Prostate gland (tissue), 2 donors: ENCODE measurements around the gene CAPN3. TPM values are rescaled to one million over a fixed set of nuclear protein-coding genes. Genes with fewer than 3 reads are reported as not detected.
"Not testable (repeated sequence)": the region's sequence is repeated elsewhere in the genome, so short reads cannot be mapped to it uniquely, and the experiment has no call there.

Experiments
- DNase-seq: peaks from one replicate; pipeline ENCODE4 v3.0.0-alpha.2; 2019; ENCODE audit warnings: low spot score
- H3K27ac ChIP-seq, 2 donors: fragments of 200-600 bp; sonication (generic); 2 replicates each; pipeline ENCODE4 v1.5.1; 2017 to 2019
- H3K27me3 ChIP-seq: fragments of 200-600 bp; sonication (generic); replicated peaks from 2 replicates; pipeline ENCODE4 v1.5.1; 2019; ENCODE audit not compliant: insufficient read depth
- H3K36me3 ChIP-seq, 2 donors: fragments of 200-600 bp; sonication (generic); 1 replicate in 1 of 2; 2 replicates in 1 of 2; pipeline versions ENCODE4 v1.5.1 to v1.8.1; 2017 to 2019
- H3K4me1 ChIP-seq: fragments of 200-600 bp; sonication (generic); replicated peaks from 2 replicates; pipeline ENCODE4 v1.5.1; 2019
- H3K4me3 ChIP-seq, 2 donors: fragments of 200-600 bp; sonication (generic); 2 replicates each; pipeline ENCODE4 v1.5.1; 2017 to 2019
- H3K9me3 ChIP-seq: fragments of 200-600 bp; sonication (generic); 2 replicates; pipeline ENCODE4 v1.5.1; 2017
- CTCF ChIP-seq, 4 experiments: fragments of 200-600 bp in 2 of 4; fragments of 450-650 bp in 2 of 4; sonication (generic) in 2 of 4; IDR thresholded peaks; 1 replicate in 3 of 4; 2 replicates in 1 of 4; pipeline ENCODE4 v1.5.1; 2016 to 2019; ENCODE audit warnings: antibody characterized with exemption in 4 of 4, mild to moderate bottlenecking in 2 of 4, moderate library complexity in 2 of 4
- POLR2A ChIP-seq: fragments of 450-650 bp; IDR thresholded peaks from one replicate; pipeline ENCODE4 v1.6.1; 2016; ENCODE audit warnings: antibody characterized with exemption, mild to moderate bottlenecking
- POLR2AphosphoS5 ChIP-seq: sonication (generic); formaldehyde crosslinking; IDR thresholded peaks from one replicate; pipeline ENCODE4 v1.6.1; 2017; ENCODE audit warnings: antibody characterized with exemption
- WGBS: methylation state at CpG from one replicate; pipeline ENCODE4 v1.1.5; 2018; 5-methylcytosine and 5-hydroxymethylcytosine counted together
- intact Hi-C: fragments of 100-400 bp; cut with DNase I; formaldehyde crosslinking; loops from one replicate; pipeline ENCODE4 v1.14.2; 2022
- total RNA-seq, 2 donors: library from RNA; depleted of rRNA; stranded (reverse); fragments of >200 nt; gene quantifications; one replicate each; pipeline ENCODE4 v1.1.0, GENCODE V29; 2016

The CAPN3 gene
- 10 to 100 TPM in 1 of 2 donors, 1 to 10 TPM in 1; 5.3 to 15.1 TPM for total RNA-seq

- intact Hi-C loops, result no loop called here
- peaks cover 0 to 4% of the 10 kb centered on the region in 2 donors for H3K36me3 ChIP-seq
- no peak within 1 kb of the TSS for H3K4me3 ChIP-seq
- DNase-seq, result no peak
- no peaks in the 10 kb centered on the region for H3K27me3 ChIP-seq
- no peaks in the 10 kb centered on the region for H3K4me1 ChIP-seq
- TF ChIP-seq POLR2AphosphoS5 (no peak), POLR2A (no peak), CTCF (IDR thresholded peaks at IDR 0.05) (no peak)
- WGBS, result 84% methylated on average over 1 of the region's 1 CpG
- no peaks in the 10 kb centered on the region for H3K9me3 ChIP-seq
- H3K27ac ChIP-seq, result no peak within 1 kb of the TSS
Observed at GRCh38 chr15:42359249-42359648, at the start of gene CAPN3. Gene CAPN3 (plus strand): TSS chr15:42359501. CDS start chr15:42359806, 305 bp downstream.

GRCh38 chr15:42313463-42313862, 45.8 kb upstream of the CAPN3 start:
- Histone ChIP-seq H3K4me1 (no peaks in the 10 kb centered on the region), H3K27me3 (no peaks in the 10 kb centered on the region), H3K9me3 (no peaks in the 10 kb centered on the region), H3K27ac (no peak overlapping the region), H3K36me3 (no peaks in the 10 kb centered on the region), H3K4me3 (no peak overlapping the region)
- TF ChIP-seq POLR2AphosphoS5 (no peak), CTCF (IDR thresholded peaks at IDR 0.05) (no peak), POLR2A (no peak)
- intact Hi-C loops, result no loop called here
- no peak for DNase-seq
- 40% methylated on average over 3 of the region's 3 CpGs for WGBS

DNA sequence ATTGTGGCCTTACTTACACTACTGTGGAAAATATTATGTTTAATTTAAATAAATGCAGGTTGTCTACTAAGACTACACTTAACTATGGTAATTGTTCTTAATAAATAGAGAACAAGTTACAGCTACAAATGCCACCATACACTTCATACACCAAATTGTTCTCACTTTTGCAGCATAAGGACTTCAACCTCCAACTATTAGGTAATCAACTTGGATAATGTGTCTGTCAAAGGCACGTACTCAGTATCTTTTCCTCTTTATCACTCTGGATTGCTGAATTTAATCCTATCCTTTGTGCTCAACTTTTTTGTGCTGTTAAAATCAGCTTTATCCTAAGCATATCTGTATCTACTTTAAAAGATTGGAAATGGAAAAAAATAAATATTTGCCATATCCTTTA, 44.5 kb upstream of the CAPN3 start:
- Histone ChIP-seq H3K27ac (no peak overlapping the region), H3K4me3 (no peak overlapping the region), H3K9me3 (no peaks in the 10 kb centered on the region), H3K36me3 (no peaks in the 10 kb centered on the region), H3K27me3 (no peaks in the 10 kb centered on the region), H3K4me1 (no peaks in the 10 kb centered on the region)
- no peak for DNase-seq
- WGBS, result 92% methylated on average over 1 of the region's 1 CpG
- intact Hi-C loops, result no loop called here
- TF ChIP-seq POLR2A (no peak), CTCF (IDR thresholded peaks at IDR 0.05) (no peak), POLR2AphosphoS5 (no peak)

DNA sequence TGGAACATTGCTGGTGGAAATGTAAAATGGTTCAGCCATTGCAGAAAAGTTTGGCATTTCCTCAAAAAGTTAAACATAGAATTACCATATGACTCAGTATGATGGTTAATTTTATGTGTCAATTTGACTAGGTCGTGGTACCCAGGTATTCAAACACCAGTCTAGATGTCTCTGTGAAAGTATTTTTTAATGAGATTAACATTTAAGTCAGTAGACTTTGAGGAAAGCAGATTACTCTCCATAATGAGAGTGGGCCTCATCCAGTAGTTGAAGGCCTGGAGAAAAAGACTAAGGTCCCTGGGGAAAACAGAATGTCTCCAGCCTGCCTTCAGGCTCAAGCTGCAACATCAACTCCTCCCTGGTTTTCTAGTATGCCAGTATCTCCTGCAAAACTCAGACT, 43.8 kb upstream of the CAPN3 start:
- Histone ChIP-seq H3K4me3 (no peak overlapping the region), H3K27me3 (no peaks in the 10 kb centered on the region), H3K36me3 (no peaks in the 10 kb centered on the region), H3K4me1 (no peaks in the 10 kb centered on the region), H3K9me3 (no peaks in the 10 kb centered on the region), H3K27ac (no peak overlapping the region)
- no peak for DNase-seq
- intact Hi-C loops, result no loop called here
- TF ChIP-seq POLR2AphosphoS5 (no peak), POLR2A (no peak), CTCF (IDR thresholded peaks at IDR 0.05) (no peak)
- WGBS, result 79% methylated on average over 1 of the region's 1 CpG

DNA sequence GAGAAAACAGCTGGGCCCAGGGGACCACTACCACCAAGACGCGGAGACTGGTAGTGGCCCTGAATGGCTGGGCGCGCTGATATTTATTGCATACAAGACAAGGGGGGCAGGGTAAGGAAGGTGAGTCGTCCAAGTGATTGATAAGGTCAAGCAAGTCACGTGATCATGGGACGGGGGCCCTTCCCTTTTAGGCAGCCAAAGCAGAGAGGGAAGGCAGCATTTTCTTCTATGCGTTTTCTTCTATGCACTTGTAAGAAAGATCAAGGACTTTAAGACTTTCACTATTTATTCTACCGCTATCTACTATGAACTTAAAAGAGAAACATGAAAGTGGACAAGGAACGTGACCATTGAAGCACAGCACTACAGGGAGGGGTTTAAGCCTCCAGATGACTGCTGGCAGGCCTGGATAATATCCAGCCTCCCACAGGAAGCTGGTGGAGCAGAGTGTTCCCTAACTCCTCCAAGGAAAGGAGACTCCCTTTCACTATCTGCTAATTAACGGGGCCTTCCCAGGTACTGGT, 43.0 kb upstream of the CAPN3 start:
- WGBS, result 71% methylated on average over 11 of the region's 11 CpGs
- H3K27ac ChIP-seq, intact Hi-C loops, H3K4me3 ChIP-seq, H3K36me3 ChIP-seq, H3K9me3 ChIP-seq, H3K4me1 ChIP-seq, DNase-seq, H3K27me3 ChIP-seq: not testable (repeated sequence)
